ENCODE data around the gene LIN7A.

DNA sequence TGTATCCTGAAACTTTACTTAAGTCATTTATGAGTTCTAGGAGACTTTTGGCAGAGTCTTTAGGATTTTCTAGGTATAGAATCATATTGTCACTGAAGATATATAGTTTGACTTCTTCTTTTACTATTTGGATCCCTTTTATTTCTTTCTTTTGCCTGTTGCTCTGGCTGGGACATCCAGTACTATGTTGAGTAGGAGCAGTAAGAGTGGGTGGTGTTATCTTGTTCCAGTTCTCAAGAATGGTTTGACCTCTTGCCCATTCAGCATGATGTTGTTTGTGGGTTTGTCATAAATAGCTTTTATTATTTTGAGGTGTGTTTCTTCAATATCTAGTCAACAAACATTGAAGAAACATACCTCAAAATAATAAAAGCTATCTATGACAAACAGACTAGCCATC lies 35.0 kb downstream of the LIN7A start:
- TF ChIP-seq, protein P1, sequence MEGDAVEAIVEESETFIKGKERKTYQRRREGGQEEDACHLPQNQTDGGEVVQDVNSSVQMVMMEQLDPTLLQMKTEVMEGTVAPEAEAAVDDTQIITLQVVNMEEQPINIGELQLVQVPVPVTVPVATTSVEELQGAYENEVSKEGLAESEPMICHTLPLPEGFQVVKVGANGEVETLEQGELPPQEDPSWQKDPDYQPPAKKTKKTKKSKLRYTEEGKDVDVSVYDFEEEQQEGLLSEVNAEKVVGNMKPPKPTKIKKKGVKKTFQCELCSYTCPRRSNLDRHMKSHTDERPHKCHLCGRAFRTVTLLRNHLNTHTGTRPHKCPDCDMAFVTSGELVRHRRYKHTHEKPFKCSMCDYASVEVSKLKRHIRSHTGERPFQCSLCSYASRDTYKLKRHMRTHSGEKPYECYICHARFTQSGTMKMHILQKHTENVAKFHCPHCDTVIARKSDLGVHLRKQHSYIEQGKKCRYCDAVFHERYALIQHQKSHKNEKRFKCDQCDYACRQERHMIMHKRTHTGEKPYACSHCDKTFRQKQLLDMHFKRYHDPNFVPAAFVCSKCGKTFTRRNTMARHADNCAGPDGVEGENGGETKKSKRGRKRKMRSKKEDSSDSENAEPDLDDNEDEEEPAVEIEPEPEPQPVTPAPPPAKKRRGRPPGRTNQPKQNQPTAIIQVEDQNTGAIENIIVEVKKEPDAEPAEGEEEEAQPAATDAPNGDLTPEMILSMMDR (IDR thresholded peaks at IDR 0.05) = no peak
- no peak for TF ChIP-seq POLR2AphosphoS5 (IDR thresholded peaks at IDR 0.05; ENCODE audit: low read depth, low read length)
- no peak for TF ChIP-seq SIN3A (IDR thresholded peaks at IDR 0.05; ENCODE audit: borderline replicate concordance, insufficient read depth, low read depth, low read length)
- no peak for TF ChIP-seq TCF7L2 (IDR thresholded peaks at IDR 0.05; ENCODE audit: low read depth, low read length)
- TF ChIP-seq, protein P2, sequence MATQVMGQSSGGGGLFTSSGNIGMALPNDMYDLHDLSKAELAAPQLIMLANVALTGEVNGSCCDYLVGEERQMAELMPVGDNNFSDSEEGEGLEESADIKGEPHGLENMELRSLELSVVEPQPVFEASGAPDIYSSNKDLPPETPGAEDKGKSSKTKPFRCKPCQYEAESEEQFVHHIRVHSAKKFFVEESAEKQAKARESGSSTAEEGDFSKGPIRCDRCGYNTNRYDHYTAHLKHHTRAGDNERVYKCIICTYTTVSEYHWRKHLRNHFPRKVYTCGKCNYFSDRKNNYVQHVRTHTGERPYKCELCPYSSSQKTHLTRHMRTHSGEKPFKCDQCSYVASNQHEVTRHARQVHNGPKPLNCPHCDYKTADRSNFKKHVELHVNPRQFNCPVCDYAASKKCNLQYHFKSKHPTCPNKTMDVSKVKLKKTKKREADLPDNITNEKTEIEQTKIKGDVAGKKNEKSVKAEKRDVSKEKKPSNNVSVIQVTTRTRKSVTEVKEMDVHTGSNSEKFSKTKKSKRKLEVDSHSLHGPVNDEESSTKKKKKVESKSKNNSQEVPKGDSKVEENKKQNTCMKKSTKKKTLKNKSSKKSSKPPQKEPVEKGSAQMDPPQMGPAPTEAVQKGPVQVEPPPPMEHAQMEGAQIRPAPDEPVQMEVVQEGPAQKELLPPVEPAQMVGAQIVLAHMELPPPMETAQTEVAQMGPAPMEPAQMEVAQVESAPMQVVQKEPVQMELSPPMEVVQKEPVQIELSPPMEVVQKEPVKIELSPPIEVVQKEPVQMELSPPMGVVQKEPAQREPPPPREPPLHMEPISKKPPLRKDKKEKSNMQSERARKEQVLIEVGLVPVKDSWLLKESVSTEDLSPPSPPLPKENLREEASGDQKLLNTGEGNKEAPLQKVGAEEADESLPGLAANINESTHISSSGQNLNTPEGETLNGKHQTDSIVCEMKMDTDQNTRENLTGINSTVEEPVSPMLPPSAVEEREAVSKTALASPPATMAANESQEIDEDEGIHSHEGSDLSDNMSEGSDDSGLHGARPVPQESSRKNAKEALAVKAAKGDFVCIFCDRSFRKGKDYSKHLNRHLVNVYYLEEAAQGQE (IDR thresholded peaks at IDR 0.05; ENCODE audit: insufficient read depth in 1 of 2, low read depth in 2 of 2, low read length in 1 of 2) = no peak

All from Panc1 (cell line).